GM19452 (cell line): ENCODE data around the gene SLC16A8.

Source experiments
- ATAC-seq: cut with Tn5 transposase; IDR thresholded peaks from one replicate; pipeline ENCODE4 v1.9.1; 2021; ENCODE audit not compliant: unreplicated experiment

Gene SLC16A8

DNA sequence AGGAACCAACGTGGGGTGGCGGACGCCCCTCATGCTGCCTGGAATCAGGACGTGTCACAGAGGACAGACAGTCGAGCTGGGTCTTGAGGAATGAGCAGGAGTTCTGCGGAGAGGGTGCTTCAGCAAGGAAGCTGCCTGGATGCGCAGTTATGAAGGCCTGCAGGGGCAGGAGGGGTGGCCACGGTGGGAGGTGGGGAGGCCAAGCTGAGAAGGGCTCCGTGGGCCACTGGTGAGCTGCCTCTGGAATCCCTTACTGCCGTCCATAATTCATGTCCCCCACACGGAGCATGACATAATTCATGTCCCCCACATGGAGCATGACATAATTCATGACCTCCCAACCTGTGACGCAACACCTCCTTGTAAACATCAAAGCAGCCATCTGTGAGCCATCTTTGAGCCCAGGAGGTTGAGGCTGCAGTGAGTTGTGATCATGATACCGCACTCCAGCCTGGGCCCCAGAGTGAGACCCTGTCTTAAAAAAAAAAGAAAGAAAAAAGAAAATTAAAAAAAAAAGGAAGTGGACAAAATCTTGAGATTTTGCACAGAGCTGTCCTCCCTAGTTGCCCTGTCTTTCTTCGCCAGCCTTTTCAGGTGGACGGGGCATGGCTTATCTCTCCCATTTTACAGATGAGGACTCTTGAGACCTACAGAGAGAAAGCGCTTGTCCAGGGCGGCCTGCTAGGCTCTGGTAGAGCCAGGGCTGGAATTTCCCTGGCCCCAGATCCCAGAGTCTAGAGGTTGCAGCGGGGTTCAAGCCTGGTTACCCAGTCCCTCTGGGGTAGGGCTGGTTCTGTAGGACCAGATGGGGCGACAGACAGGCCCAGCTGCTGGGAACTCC, 51.1 kb downstream of the SLC16A8 start:
- ATAC-seq = no peak

- ATAC-seq = no peak
Measured at GRCh38 chr22:38031491-38031890, 52.5 kb downstream of the SLC16A8 start.

GRCh38 chr22:38030311-38031133, 53.5 kb downstream of the SLC16A8 start:
- ATAC-seq = no peak

GRCh38 chr22:38029901-38030300, 54.1 kb downstream of the SLC16A8 start:
- no peak for ATAC-seq

- ATAC-seq = no peak
Measured at GRCh38 chr22:38029370-38029769, 54.6 kb downstream of the SLC16A8 start.

- ATAC-seq = no peak
Measured at GRCh38 chr22:38028344-38029130, 55.4 kb downstream of the SLC16A8 start.
